GM18511 (cell line): Measurements from ENCODE around the gene GLS.
"Not testable (repeated sequence)": the region's sequence is repeated elsewhere in the genome, so short reads cannot be mapped to it uniquely, and the experiment has no call there.

ENCODE experiments used
- ATAC-seq: cut with Tn5 transposase; IDR thresholded peaks from one replicate; pipeline ENCODE4 v1.9.1; 2021; ENCODE audit warnings: mild to moderate bottlenecking, moderate library complexity; ENCODE audit not compliant: unreplicated experiment

The GLS gene

GRCh38 chr2:190882856-190883582 lies 2.4 kb downstream of the GLS start:
- ATAC-seq, result no peak

GRCh38 chr2:190885844-190886243 lies 5.2 kb downstream of the GLS start:
- ATAC-seq, result not testable (repeated sequence)

- peak; percentile 73 for ATAC-seq
Observed at GRCh38 chr2:190887089-190887488, 6.5 kb downstream of the GLS start.

- ATAC-seq, result no peak
Observed at GRCh38 chr2:190888449-190888848, 7.8 kb downstream of the GLS start.

- ATAC-seq, result no peak
Observed at GRCh38 chr2:190889175-190889943, 8.7 kb downstream of the GLS start.

- peak; percentile 58 for ATAC-seq
Observed at GRCh38 chr2:190891372-190891771, 10.8 kb downstream of the GLS start.

GRCh38 chr2:190891889-190892288 lies 11.3 kb downstream of the GLS start:
- ATAC-seq, result peak; percentile 1

- no peak for ATAC-seq
Observed at GRCh38 chr2:190893157-190893556, 12.5 kb downstream of the GLS start.

GRCh38 chr2:190896477-190896876 lies 15.9 kb downstream of the GLS start:
- ATAC-seq, result no peak

GRCh38 chr2:190903693-190904450 lies 23.3 kb downstream of the GLS start:
- no peak for ATAC-seq

- ATAC-seq, result no peak
Observed at GRCh38 chr2:190904640-190905261, 24.1 kb downstream of the GLS start.

- no peak for ATAC-seq
Observed at GRCh38 chr2:190908532-190908931, 27.9 kb downstream of the GLS start.

GRCh38 chr2:190909680-190910079 lies 29.1 kb downstream of the GLS start:
- no peak for ATAC-seq

GRCh38 chr2:190910341-190911136 lies 29.9 kb downstream of the GLS start:
- ATAC-seq, result no peak

GRCh38 chr2:190911813-190912212 lies 31.2 kb downstream of the GLS start:
- ATAC-seq, result peak; percentile 92

- no peak for ATAC-seq
Observed at GRCh38 chr2:190912726-190913125, 32.1 kb downstream of the GLS start.

- no peak for ATAC-seq
Observed at GRCh38 chr2:190913725-190914124, 33.1 kb downstream of the GLS start.

GRCh38 chr2:190916829-190917228 lies 36.2 kb downstream of the GLS start:
- no peak for ATAC-seq

GRCh38 chr2:190920085-190920484 lies 39.5 kb downstream of the GLS start:
- ATAC-seq, result no peak

GRCh38 chr2:190922376-190922775 lies 41.8 kb downstream of the GLS start:
- no peak for ATAC-seq
